A673 (cell line): ENCODE results near the gene CERS6. TPM values are rescaled to one million over a fixed set of nuclear protein-coding genes. Genes with fewer than 3 reads are reported as not detected.

ENCODE experiments used
- BruUV-seq: library from RNA; stranded (reverse); fragments of 400-500 nt; replicated peaks from 2 replicates; lab custom pipeline; 2021; lab: Mats Ljungman, UMichigan
- CTCF ChIA-PET: fragments of 300-600 bp; sonication (Branson Sonifier 250); formaldehyde crosslinking; loops from one replicate; lab custom pipeline; 2022; ENCODE audit warnings: antibody characterized with exemption; lab: Charles Lee
- POLR2A ChIA-PET: fragments of 300-600 bp; sonication (Branson Sonifier 250); formaldehyde crosslinking; loops from one replicate; lab custom pipeline; 2022; ENCODE audit warnings: antibody characterized with exemption; ENCODE audit not compliant: low non-redundant PET; lab: Charles Lee
- DNase-seq: peaks from one replicate; pipeline ENCODE4 v3.0.0-alpha.2; 2015; ENCODE audit warnings: low spot score
- H3K27ac ChIP-seq: fragments of 200-600 bp; sonication (generic); 2 replicates; pipeline ENCODE4 v1.5.1; 2016; ENCODE audit warnings: mixed run types, low read depth, mild to moderate bottlenecking, mixed read lengths, antibody characterized with exemption, low read length; ENCODE audit not compliant: poor library complexity, severe bottlenecking
- H3K27me3 ChIP-seq: fragments of 200-600 bp; sonication (generic); replicated peaks from 2 replicates; pipeline ENCODE4 v1.6.1; 2017; ENCODE audit warnings: mixed run types, low read depth, mild to moderate bottlenecking, mixed read lengths, antibody characterized with exemption, low read length; ENCODE audit not compliant: insufficient read depth, poor library complexity
- H3K36me3 ChIP-seq: fragments of 200-600 bp; sonication (generic); 2 replicates; pipeline ENCODE4 v1.6.1; 2016; ENCODE audit warnings: mixed run types, mild to moderate bottlenecking, mixed read lengths, antibody characterized with exemption, low read length; ENCODE audit not compliant: insufficient read depth, poor library complexity, severe bottlenecking
- H3K4me1 ChIP-seq: fragments of 200-600 bp; sonication (generic); 2 replicates; pipeline ENCODE4 v1.6.1; 2017; ENCODE audit warnings: mixed run types, mild to moderate bottlenecking, mixed read lengths, antibody characterized with exemption, low read length; ENCODE audit not compliant: insufficient read depth, poor library complexity, severe bottlenecking
- H3K4me3 ChIP-seq: fragments of 200-600 bp; sonication (generic); 2 replicates; pipeline ENCODE4 v1.5.1; 2016; ENCODE audit warnings: low read depth, mixed run types, mild to moderate bottlenecking, mixed read lengths, low read length; ENCODE audit not compliant: poor library complexity, severe bottlenecking
- H3K9me3 ChIP-seq: fragments of 200-600 bp; sonication (generic); 2 replicates; pipeline ENCODE4 v1.6.1; 2016; ENCODE audit warnings: mixed run types, low read depth, mild to moderate bottlenecking, mixed read lengths, antibody characterized with exemption, low read length; ENCODE audit not compliant: poor library complexity, severe bottlenecking
- CTCF ChIP-seq: fragments of 300-800, 200-600 bp; sonication (generic); conservative IDR thresholded peaks from 2 replicates; pipeline ENCODE4 v1.5.1; 2017; ENCODE audit warnings: low read depth, mild to moderate bottlenecking, antibody characterized with exemption, low read length, moderate library complexity, mixed read lengths
- EZH2 ChIP-seq: fragments of 200-600 bp; sonication (generic); IDR thresholded peaks from 2 replicates; pipeline ENCODE4 v1.6.1; 2017; ENCODE audit warnings: borderline replicate concordance, low read depth, mild to moderate bottlenecking, mixed read lengths, antibody characterized with exemption, low read length; ENCODE audit not compliant: poor library complexity, severe bottlenecking
- intact Hi-C: fragments of 100-400 bp; cut with micrococcal nuclease; formaldehyde crosslinking; loops from one replicate; pipeline ENCODE4 v1.10.0; 2022; ENCODE audit not compliant: unreplicated experiment
- total RNA-seq: library from RNA; stranded (reverse); gene quantifications from 2 replicates; pipeline ENCODE4 v1.2.3, GENCODE V29; 2021

CERS6 gene
- total RNA-seq, 1 experiment from 2014 or later = 12.4 TPM

DNA sequence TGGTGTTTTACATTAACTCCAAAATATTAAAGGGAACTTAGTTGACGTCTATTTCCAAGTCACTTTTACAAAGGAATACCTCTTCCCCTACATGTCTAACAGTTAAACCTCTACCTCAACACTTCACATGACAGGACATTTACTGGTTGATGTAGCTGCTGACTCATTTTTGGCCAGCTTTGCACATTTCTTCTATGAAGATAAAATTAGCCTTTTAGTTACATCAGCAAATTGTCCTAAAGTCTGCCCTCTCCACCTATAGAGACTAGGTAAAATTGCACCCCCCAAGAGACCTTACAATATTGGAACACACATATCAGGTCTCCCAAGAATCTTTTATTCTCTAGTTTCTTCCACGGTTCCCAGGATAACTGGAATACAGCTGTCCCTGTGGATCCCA lies 10.1 kb upstream of the CERS6 start:
- CTCF ChIA-PET = no interaction called here
- no TSS peak for BruUV-seq
- POLR2A ChIA-PET = no interaction called here

DNA sequence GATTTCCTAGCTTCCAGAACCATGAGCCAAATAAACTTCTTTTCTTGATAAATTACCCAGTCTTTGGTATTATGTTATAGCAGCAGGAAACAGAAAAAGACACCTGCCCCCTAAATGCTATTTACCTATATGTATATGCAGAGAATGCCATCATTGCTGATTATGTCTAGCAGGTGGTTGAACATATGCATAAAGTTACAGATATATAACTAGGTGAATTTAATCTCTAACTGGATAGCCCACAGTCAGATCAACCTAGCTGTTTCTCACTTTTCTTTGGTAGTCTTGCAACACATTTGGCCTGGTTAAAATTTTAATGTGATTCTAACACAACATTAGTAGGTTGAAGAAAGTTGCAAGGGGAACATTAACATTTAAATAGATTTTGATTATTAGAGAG lies 7.1 kb upstream of the CERS6 start:
- H3K36me3 ChIP-seq = no peaks in the 10 kb centered on the region
- ChIA-PET CTCF (no interaction called here), POLR2A (no interaction called here)
- H3K9me3 ChIP-seq = no peaks in the 10 kb centered on the region
- no peak for TF ChIP-seq CTCF
- no peak for TF ChIP-seq EZH2
- H3K27ac ChIP-seq = no peak overlapping the region
- intact Hi-C loops = no loop called here
- H3K4me1 ChIP-seq = no peaks in the 10 kb centered on the region
- BruUV-seq = no TSS peak
- no peak overlapping the region for H3K4me3 ChIP-seq
- no peaks in the 10 kb centered on the region for H3K27me3 ChIP-seq
- DNase-seq = no peak

More for the DNA sequence above, 10.1 kb upstream of the CERS6 start:
- H3K36me3 ChIP-seq = no peaks in the 10 kb centered on the region
- no peaks in the 10 kb centered on the region for H3K27me3 ChIP-seq
- intact Hi-C loops = no loop called here
- no peaks in the 10 kb centered on the region for H3K4me1 ChIP-seq
- H3K27ac ChIP-seq = no peak overlapping the region
- TF ChIP-seq EZH2 = no peak
- TF ChIP-seq CTCF = no peak
- H3K4me3 ChIP-seq = no peak overlapping the region
- no peak for DNase-seq
- H3K9me3 ChIP-seq = no peaks in the 10 kb centered on the region

GRCh38 chr2:168449419-168449818 lies 6.7 kb upstream of the CERS6 start:
- Histone ChIP-seq H3K4me1 (no peaks in the 10 kb centered on the region), H3K4me3 (no peak overlapping the region), H3K36me3 (no peaks in the 10 kb centered on the region), H3K27ac (no peak overlapping the region), H3K27me3 (no peaks in the 10 kb centered on the region), H3K9me3 (no peaks in the 10 kb centered on the region)
- DNase-seq = no peak
- no peak for TF ChIP-seq CTCF
- no peak for TF ChIP-seq EZH2
- POLR2A ChIA-PET = no interaction called here
- BruUV-seq = no TSS peak
- intact Hi-C loops = no loop called here
- CTCF ChIA-PET = no interaction called here
